GM12878 (cell line): ENCODE results near the gene PDE10A. TPM values are rescaled to one million over a fixed set of nuclear protein-coding genes. Genes with fewer than 3 reads are reported as not detected.

Experiments used
- ATF7 ChIP-seq: fragments of 450-650 bp; IDR thresholded peaks from 2 replicates; pipeline ENCODE4 v1.6.1; 2016; ENCODE audit warnings: low read depth, mild to moderate bottlenecking
- FOXM1 ChIP-seq: IDR thresholded peaks from 2 replicates; pipeline ENCODE4 v1.6.1; 2012; ENCODE audit warnings: low read depth, mild to moderate bottlenecking, inconsistent platforms, low read length, moderate library complexity
- GABPA ChIP-seq: IDR thresholded peaks from 2 replicates; pipeline ENCODE4 v1.6.1; 2014; ENCODE audit warnings: antibody characterized with exemption, low read depth, mild to moderate bottlenecking, inconsistent platforms
- HDAC2 ChIP-seq: fragments of 200-600 bp; sonication (generic); IDR thresholded peaks from 2 replicates; pipeline ENCODE4 v1.6.1; 2017
- KAT2A ChIP-seq: conservative IDR thresholded peaks from 2 replicates; pipeline ENCODE4 v1.6.1; 2011; ENCODE audit warnings: low read depth, low read length; ENCODE audit not compliant: control insufficient read depth
- KLF5 ChIP-seq: fragments of 450-650 bp; IDR thresholded peaks from 2 replicates; pipeline ENCODE4 v1.6.1; 2014; ENCODE audit warnings: mild to moderate bottlenecking; ENCODE audit not compliant: partially characterized antibody
- LARP7 ChIP-seq: fragments of 450-650 bp; IDR thresholded peaks from 2 replicates; pipeline ENCODE4 v1.6.1; 2017; ENCODE audit warnings: mild to moderate bottlenecking
- MTA3 ChIP-seq: IDR thresholded peaks from 2 replicates; pipeline ENCODE4 v1.6.1; 2012; ENCODE audit warnings: low read length, inconsistent platforms, borderline replicate concordance
- POU2F2 ChIP-seq: IDR thresholded peaks from 3 replicates; pipeline ENCODE4 v1.6.1; 2011; ENCODE audit warnings: low read depth, mild to moderate bottlenecking, low read length, borderline replicate concordance
- RAD21 ChIP-seq: IDR thresholded peaks from 2 replicates; pipeline ENCODE4 v1.6.1; 2011; ENCODE audit warnings: mild to moderate bottlenecking, low read depth, low read length, moderate library complexity; ENCODE audit not compliant: insufficient read depth
- SMAD1 ChIP-seq: fragments of 450-650 bp; IDR thresholded peaks from 2 replicates; pipeline ENCODE4 v1.6.1; 2018; ENCODE audit warnings: mild to moderate bottlenecking, low read depth; ENCODE audit not compliant: partially characterized antibody
- TAF1 ChIP-seq: IDR thresholded peaks from 2 replicates; pipeline ENCODE4 v1.6.1; 2011; ENCODE audit warnings: mild to moderate bottlenecking, low read depth, low read length, borderline replicate concordance
- TARDBP ChIP-seq: IDR thresholded peaks from 2 replicates; pipeline ENCODE4 v1.6.1; 2016; ENCODE audit warnings: borderline replicate concordance
- TCF12 ChIP-seq: IDR thresholded peaks from 2 replicates; pipeline ENCODE4 v1.6.1; 2011; ENCODE audit warnings: low read depth, mild to moderate bottlenecking, low read length
- TCF3 ChIP-seq: IDR thresholded peaks from 2 replicates; pipeline ENCODE4 v1.6.1; 2012; ENCODE audit warnings: low read depth, mild to moderate bottlenecking, low read length, borderline replicate concordance; ENCODE audit not compliant: insufficient read depth
- ZBTB33 ChIP-seq: fragments of 450-650 bp; IDR thresholded peaks from 2 replicates; pipeline ENCODE4 v1.6.1; 2017; ENCODE audit warnings: mild to moderate bottlenecking
- ZBTB4 ChIP-seq: fragments of 450-650 bp; formaldehyde crosslinking; IDR thresholded peaks from 2 replicates; pipeline ENCODE4 v1.4.0; 2022; ENCODE audit warnings: mild to moderate bottlenecking, moderate library complexity
- ZSCAN29 ChIP-seq: fragments of 450-650 bp; IDR thresholded peaks from 2 replicates; pipeline ENCODE4 v1.6.1; 2017; ENCODE audit warnings: mild to moderate bottlenecking, moderate library complexity
- polyA plus RNA-seq, 11 experiments: library from polyadenylated mRNA; depleted of rRNA in 4 of 11; unstranded in 6 of 11; stranded (reverse) in 5 of 11; fragments of >200 nt; fragmentation: Nextera tagmentation in 4 of 11; fragmentation: Illumina TruSeq in 1 of 11; extraction: Ambion mirVana in 4 of 11; extraction: Trizol in 1 of 11; gene quantifications; 1 replicate in 1 of 11; 2 replicates in 10 of 11; pipeline versions ENCODE4 v1.2.1 to v1.2.3, GENCODE V29; 2011 to 2016; ENCODE audit warnings: inconsistent platforms in 2 of 11, missing spikeins in 2 of 11, low read depth in 1 of 11
- total RNA-seq, 4 experiments: library from RNA; depleted of rRNA in 3 of 4; stranded (reverse); fragments of >200 nt in 3 of 4; fragmentation: Illumina TruSeq in 1 of 4; extraction: Trizol in 1 of 4; gene quantifications; 2 replicates each; pipeline versions ENCODE4 v1.2.1 to v1.2.3, GENCODE V29; 2013 to 2021
- TF ChIP-seq, protein P1 (sequence below): IDR thresholded peaks from 2 replicates; pipeline ENCODE4 v1.6.1; 2011; ENCODE audit warnings: borderline replicate concordance, low read depth, mild to moderate bottlenecking, moderate library complexity, low read length; ENCODE audit not compliant: insufficient read depth, poor library complexity, severe bottlenecking
- TF ChIP-seq, protein P2 (sequence below): fragments of 450-650 bp; IDR thresholded peaks from 2 replicates; pipeline ENCODE4 v1.6.1; 2014; ENCODE audit warnings: mild to moderate bottlenecking
- TF ChIP-seq, protein P3 (sequence below): fragments of 450-650 bp; IDR thresholded peaks from 2 replicates; pipeline ENCODE4 v1.6.1; 2016; ENCODE audit warnings: mild to moderate bottlenecking
- TF ChIP-seq, protein P4 (sequence below): fragments of 450-650 bp; IDR thresholded peaks from 2 replicates; pipeline ENCODE4 v1.6.1; 2016; ENCODE audit warnings: mild to moderate bottlenecking

The PDE10A gene
- total and polyA plus RNA-seq, 10 of the 15 experiments (the other 5 are each of a cell fraction or from before 2014, with no cell fraction given), result under 0.01 to 1.3 (median 0.03) TPM; not detected in 2

DNA sequence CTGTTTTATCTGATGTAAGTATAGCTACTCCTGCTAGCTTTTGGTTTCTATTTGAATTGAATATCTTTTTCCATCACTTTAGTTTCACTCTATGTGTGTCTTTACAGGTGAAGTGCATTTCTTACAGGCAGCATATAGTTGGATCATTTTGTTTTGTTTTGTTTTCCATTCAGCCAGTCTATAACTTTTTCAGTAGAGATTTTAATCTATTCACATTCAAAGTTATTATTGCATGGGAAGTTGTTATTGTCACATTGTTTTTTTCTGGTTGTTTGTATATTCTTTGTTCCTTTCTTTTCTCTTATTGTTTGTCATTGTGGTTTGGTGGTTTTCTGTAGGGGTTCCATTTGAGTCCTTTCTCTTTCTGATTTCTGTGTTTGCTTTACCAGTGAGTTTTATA, 151.2 kb downstream of the PDE10A start (continued):
- TF ChIP-seq TCF12, result no peak
- TF ChIP-seq, protein P1, sequence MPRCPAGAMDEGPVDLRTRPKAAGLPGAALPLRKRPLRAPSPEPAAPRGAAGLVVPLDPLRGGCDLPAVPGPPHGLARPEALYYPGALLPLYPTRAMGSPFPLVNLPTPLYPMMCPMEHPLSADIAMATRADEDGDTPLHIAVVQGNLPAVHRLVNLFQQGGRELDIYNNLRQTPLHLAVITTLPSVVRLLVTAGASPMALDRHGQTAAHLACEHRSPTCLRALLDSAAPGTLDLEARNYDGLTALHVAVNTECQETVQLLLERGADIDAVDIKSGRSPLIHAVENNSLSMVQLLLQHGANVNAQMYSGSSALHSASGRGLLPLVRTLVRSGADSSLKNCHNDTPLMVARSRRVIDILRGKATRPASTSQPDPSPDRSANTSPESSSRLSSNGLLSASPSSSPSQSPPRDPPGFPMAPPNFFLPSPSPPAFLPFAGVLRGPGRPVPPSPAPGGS, result no peak
- no peak for TF ChIP-seq POU2F2
- TF ChIP-seq HDAC2, result no peak
- TF ChIP-seq ZBTB4 (CRISPR knock-in tag), result no peak
- TF ChIP-seq TAF1, result no peak
- TF ChIP-seq, protein P2, sequence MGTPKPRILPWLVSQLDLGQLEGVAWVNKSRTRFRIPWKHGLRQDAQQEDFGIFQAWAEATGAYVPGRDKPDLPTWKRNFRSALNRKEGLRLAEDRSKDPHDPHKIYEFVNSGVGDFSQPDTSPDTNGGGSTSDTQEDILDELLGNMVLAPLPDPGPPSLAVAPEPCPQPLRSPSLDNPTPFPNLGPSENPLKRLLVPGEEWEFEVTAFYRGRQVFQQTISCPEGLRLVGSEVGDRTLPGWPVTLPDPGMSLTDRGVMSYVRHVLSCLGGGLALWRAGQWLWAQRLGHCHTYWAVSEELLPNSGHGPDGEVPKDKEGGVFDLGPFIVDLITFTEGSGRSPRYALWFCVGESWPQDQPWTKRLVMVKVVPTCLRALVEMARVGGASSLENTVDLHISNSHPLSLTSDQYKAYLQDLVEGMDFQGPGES, result no peak
- TF ChIP-seq ZSCAN29, result no peak
- TF ChIP-seq LARP7, result no peak
- no peak for TF ChIP-seq TARDBP
- TF ChIP-seq FOXM1, result no peak
- no peak for TF ChIP-seq TCF3
- no peak for TF ChIP-seq KLF5
- TF ChIP-seq, protein P3, sequence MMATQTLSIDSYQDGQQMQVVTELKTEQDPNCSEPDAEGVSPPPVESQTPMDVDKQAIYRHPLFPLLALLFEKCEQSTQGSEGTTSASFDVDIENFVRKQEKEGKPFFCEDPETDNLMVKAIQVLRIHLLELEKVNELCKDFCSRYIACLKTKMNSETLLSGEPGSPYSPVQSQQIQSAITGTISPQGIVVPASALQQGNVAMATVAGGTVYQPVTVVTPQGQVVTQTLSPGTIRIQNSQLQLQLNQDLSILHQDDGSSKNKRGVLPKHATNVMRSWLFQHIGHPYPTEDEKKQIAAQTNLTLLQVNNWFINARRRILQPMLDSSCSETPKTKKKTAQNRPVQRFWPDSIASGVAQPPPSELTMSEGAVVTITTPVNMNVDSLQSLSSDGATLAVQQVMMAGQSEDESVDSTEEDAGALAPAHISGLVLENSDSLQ, result no peak
- TF ChIP-seq GABPA, result no peak
- TF ChIP-seq, protein P4, sequence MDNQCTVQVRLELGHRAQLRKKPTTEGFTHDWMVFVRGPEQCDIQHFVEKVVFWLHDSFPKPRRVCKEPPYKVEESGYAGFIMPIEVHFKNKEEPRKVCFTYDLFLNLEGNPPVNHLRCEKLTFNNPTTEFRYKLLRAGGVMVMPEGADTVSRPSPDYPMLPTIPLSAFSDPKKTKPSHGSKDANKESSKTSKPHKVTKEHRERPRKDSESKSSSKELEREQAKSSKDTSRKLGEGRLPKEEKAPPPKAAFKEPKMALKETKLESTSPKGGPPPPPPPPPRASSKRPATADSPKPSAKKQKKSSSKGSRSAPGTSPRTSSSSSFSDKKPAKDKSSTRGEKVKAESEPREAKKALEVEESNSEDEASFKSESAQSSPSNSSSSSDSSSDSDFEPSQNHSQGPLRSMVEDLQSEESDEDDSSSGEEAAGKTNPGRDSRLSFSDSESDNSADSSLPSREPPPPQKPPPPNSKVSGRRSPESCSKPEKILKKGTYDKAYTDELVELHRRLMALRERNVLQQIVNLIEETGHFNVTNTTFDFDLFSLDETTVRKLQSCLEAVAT, result peak; percentile 92
- no peak for TF ChIP-seq SMAD1
- TF ChIP-seq ZBTB33, result no peak
- no peak for TF ChIP-seq KAT2A
- TF ChIP-seq ATF7, result peak; percentile 53
- no peak for TF ChIP-seq RAD21
- no peak for TF ChIP-seq MTA3
